ENCODE measurements around the gene SCAF8.

The SCAF8 gene

GRCh38 chr6:154842833-154843232 lies 109.6 kb downstream of the SCAF8 start:
- no peak for DNase-seq

DNA sequence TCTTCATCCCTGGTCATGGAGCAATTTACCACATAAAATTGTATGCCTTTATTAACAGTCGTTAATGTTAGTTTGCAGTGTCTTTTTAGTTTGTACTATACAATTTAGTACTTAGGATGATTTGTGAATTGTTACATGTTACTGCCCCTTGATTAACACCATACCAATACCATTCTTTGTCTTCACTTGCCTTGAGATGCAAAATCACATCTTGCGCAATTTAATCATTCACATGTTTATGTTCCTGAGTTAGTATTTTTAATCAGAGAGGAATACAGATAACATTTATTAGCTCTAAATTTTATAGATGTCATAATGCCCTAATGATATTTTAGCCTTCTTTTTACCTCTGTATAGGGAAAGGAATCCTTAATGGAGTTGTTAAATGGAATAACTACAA lies 114.1 kb downstream of the SCAF8 start:
- no peak for DNase-seq

- DNase-seq: no peak
Measured at GRCh38 chr6:154848580-154848979, 115.4 kb downstream of the SCAF8 start.

DNA sequence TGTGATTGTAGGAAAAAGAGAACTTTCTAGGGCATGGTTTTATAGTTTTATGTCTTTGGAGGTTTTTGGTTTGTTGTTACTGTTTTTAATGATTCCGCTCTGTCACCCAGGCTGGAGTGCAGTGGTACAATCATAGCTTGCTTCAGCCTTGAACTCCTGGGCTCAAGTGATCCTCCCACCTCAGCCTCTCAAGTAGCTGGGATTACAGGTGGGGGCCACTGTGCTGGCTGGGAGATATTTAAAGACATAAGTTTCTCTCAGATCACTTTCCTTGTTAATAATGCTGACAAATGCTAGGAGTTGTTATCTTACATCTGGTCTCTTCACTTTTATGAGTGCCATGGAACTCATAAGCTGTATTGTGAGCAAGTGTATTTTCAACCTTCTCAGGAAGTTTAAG lies 116.3 kb downstream of the SCAF8 start:
- no peak for DNase-seq

DNA sequence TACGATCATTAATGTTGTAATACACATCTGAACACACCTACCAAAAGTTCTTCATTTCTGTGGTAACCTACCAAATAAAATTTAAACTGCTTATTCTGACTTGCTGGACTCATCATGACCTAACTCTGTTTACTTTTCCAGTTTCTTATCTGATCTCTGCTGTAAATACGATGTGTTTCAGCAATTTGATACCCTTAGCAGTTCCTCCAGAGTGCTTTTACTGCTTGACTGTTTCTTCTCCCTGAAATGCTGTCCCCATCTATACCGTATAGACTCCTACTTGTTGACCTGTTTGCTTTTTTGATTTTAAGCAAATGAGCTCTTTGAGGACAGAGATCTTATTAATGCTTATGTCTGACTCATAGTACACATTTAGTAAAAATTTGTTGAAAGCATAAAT lies 119.5 kb downstream of the SCAF8 start:
- no peak for DNase-seq

GRCh38 chr6:154857529-154857928 lies 124.3 kb downstream of the SCAF8 start:
- no peak for DNase-seq

DNA sequence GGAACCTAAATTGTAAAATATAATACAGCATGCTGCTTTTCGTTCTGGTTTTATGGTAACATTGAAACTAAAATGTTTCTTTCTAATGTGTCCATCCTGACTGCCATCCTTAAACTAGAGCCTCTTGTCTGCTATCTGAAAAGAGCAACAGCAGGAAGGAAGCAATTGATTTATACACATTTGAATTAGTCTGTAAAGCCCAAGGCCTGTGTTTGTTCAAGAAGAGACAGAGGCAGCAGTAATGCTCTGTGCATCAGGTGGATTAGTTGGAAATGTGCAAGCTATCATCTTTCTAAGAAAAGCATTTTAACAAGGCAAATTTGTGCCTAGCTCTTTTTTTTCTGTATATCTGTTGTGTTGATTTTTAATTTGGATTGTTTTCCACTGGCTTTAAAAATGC lies 128.6 kb downstream of the SCAF8 start:
- DNase-seq: no peak

DNA sequence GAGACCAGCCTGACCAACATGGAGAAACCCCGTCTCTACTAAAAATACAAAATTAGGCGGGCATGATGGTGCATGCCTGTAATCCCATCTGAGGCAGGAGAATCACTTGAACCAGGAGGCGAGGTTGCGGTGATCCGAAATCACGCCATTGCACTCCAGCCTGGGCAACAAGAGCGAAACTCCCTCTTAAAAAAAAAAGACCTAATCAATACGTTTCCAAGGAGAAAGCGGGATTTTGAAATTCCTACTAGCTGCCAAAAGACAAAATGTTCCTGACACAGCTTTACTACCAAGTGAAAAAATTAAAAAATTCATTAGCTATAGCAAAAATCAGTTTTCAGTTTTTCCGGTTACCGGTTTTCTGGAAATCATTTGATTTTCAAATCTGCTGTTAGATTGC lies 129.3 kb downstream of the SCAF8 start:
- no peak for DNase-seq

DNA sequence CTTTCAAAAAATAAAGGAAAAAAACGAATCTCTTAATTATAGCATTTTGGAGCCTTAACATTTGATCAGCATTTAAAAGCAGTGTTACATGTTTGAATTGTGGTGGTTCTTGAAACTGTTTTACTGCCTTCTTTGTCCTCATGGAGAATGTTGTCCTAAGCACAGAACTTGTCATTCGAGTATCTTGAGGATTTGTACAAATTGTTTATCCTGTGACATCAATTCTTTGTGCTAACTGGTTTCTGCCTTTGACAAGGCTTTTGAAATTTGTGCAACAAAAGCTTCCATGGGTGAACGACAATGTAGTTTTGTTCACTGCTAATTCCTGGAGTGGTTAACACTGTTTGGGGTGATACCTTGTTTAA lies 130.8 kb downstream of the SCAF8 start:
- DNase-seq: no peak

DNA sequence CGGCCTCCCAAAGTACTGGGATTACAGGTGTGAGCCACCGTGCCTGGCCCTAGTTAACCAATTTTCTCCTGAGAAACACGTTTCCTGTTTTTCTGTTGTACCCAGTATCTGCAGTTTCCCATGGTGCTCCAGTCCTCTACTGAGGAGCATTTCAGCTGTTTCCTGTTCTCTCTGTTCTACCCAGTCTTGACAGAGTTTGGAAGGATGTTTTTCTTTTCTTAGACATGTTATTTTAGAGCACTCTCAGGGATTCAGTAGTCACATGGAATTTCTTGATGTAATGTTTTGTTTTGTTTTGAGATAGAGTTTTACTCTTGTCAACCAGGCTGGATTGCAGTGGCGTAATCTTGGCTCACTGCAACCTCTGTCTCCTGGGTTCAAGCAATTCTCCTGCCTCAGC lies 132.1 kb downstream of the SCAF8 start:
- DNase-seq: no peak

GRCh38 chr6:154868143-154868594 lies 135.0 kb downstream of the SCAF8 start:
- DNase-seq: no peak

DNA sequence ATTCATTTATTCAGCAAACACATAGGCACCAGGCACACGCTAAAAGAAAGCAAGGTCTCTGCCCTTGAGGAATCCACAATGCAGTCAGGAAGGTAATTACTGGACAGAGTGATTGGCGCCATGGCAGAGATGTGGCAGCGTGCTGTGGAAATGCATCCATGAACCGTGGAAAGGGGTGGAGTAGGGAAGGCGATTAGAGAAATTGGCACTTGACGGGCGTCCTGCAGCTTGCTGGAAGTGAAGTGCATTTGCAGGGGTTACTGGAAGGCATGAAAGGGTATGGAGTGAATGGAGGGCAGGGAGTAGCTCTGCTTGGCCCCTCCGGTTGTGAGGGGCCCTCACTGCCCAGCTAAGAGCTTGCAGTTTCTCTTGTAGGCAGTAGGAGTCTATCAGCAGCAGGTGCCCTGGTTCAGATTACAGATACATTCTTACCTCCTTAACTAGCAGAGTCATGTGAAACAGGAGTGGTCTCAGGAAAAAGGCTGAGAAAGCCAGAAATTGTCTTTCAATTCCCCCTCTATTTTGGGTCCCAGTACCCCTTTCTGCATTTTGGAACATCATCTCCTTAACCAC lies 139.4 kb downstream of the SCAF8 start:
- no peak for DNase-seq

GRCh38 chr6:154873546-154873945 lies 140.3 kb downstream of the SCAF8 start:
- no peak for DNase-seq

DNA sequence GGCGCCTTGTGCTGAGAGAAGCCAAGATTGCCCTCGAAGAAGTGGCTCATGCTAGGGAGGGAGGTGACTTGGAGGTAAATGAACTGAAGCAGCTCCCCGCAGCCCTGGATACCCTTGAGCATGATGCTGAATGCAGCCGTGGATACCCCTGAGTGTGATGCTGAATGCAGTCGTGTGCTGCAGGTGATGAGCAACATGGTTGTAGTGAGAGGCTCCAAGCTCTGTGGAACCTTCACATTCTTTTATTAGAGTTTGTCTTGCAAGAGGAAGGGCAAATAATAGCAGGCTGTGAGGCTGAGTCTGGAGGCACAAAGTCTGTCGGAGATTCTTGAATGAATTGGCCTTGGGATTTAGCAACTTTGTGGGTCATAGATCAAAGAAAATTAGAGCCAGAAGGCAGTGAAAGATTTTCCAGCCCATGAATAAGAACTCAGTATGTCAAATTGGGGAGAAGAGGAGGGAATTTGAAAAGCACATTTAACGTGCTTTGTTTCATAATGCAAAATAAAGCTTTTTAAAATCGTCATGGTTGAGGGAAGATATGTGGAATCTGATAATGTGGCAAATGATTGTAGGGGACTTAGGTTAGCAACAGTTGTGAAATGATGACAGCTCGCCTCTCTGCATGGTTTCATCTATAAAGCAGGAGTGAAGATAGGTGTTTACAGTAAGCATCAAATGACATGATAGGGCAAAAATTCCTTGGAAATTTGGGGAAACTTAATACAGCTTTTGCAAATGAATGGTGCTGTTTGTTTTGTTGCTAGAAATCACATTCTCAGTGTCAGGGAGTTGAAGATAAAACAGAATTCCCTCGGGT lies 141.8 kb downstream of the SCAF8 start:
- no peak for DNase-seq

DNA sequence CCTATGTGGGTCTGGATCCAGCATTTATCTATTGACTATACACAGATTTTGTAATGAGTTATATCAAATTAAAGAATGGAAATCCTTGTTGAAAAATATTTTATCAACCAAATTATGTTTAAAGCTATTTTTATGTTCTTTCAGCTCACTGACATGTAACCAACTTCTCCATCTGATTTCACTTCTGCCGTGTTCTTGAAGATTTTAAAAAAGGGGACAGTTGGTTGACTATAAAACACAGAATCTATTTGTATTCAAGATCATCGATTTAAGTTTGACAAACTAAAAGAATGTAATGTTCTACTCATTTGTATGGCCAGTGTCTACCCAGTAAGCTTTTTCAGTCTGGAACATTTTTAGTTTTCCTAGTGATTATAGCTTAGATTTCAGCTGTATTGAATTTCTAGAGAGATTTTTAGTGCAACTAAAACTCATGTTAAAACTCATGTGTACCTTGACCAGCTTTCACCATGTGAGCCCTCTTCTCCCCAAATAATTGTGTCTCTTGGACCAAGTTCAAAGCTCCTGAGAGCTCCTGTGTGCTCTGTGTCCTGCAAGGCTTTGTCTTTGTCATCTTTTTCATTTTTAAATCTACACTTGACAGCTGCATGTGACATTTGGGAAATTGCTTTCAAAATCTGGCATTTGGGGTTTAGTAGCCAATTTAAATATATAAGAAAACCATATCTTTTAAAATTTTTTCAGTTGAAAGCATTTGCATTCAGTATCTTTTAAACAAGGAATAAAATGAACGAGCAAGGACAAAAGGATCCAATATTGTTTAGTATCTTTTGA lies 143.5 kb downstream of the SCAF8 start:
- DNase-seq: no peak

GRCh38 chr6:154878871-154879491 lies 145.8 kb downstream of the SCAF8 start:
- no peak for DNase-seq

GRCh38 chr6:154882107-154882506 lies 148.9 kb downstream of the SCAF8 start:
- no peak for DNase-seq

Measured in activated gamma-delta T cell treated with Interleukin-2 at 50 U/mL for 16 hours (primary cell).